ENCODE data around the gene TEPSIN.

The TEPSIN gene

GRCh38 chr17:81196505-81197408 is 42.1 kb downstream of the TEPSIN start:
- no peak for DNase-seq (ENCODE audit: low read depth)

GRCh38 chr17:81195941-81196495 is 42.8 kb downstream of the TEPSIN start:
- DNase-seq (ENCODE audit: low read depth) = no peak

GRCh38 chr17:81194941-81195901 is 43.6 kb downstream of the TEPSIN start:
- no peak for DNase-seq (ENCODE audit: low read depth)

GRCh38 chr17:81194225-81194760 is 44.6 kb downstream of the TEPSIN start:
- DNase-seq (ENCODE audit: low read depth) = no peak

GRCh38 chr17:81193470-81194224 is 45.2 kb downstream of the TEPSIN start:
- DNase-seq (ENCODE audit: low read depth) = no peak

- DNase-seq (ENCODE audit: low read depth) = no peak
These were observed 45.8 kb downstream of the TEPSIN start for GRCh38 chr17:81193051-81193410.

- no peak for DNase-seq (ENCODE audit: low read depth)
These were observed 46.3 kb downstream of the TEPSIN start for GRCh38 chr17:81192386-81193050.

- DNase-seq (ENCODE audit: low read depth) = no peak
These were observed 47.2 kb downstream of the TEPSIN start for GRCh38 chr17:81191646-81192045.

- DNase-seq (ENCODE audit: low read depth) = no peak
These were observed 47.7 kb downstream of the TEPSIN start for GRCh38 chr17:81191116-81191515.

GRCh38 chr17:81190591-81190990 is 48.3 kb downstream of the TEPSIN start:
- DNase-seq (ENCODE audit: low read depth) = no peak

GRCh38 chr17:81189670-81190530 is 49.0 kb downstream of the TEPSIN start:
- DNase-seq (ENCODE audit: low read depth) = no peak

GRCh38 chr17:81189016-81189415 is 49.8 kb downstream of the TEPSIN start:
- DNase-seq (ENCODE audit: low read depth) = no peak

- DNase-seq (ENCODE audit: low read depth) = no peak
These were observed 50.4 kb downstream of the TEPSIN start for GRCh38 chr17:81188491-81188840.

GRCh38 chr17:81187586-81188490 is 51.0 kb downstream of the TEPSIN start:
- no peak for DNase-seq (ENCODE audit: low read depth)

- no peak for DNase-seq (ENCODE audit: low read depth)
These were observed 51.7 kb downstream of the TEPSIN start for GRCh38 chr17:81187120-81187519.

- DNase-seq (ENCODE audit: low read depth) = no peak
These were observed 52.7 kb downstream of the TEPSIN start for GRCh38 chr17:81186203-81186602.

GRCh38 chr17:81184555-81184954 is 54.3 kb downstream of the TEPSIN start:
- DNase-seq (ENCODE audit: low read depth) = no peak

- no peak for DNase-seq (ENCODE audit: low read depth)
These were observed 55.0 kb downstream of the TEPSIN start for GRCh38 chr17:81183807-81184206.

GRCh38 chr17:81183316-81183715 is 55.5 kb downstream of the TEPSIN start:
- no peak for DNase-seq (ENCODE audit: low read depth)

Data from CMK (cell line).